ENCODE data around the gene ATF7. TPM values are rescaled to one million over a fixed set of nuclear protein-coding genes. Genes with fewer than 3 reads are reported as not detected.

Gene ATF7
- total and polyA plus RNA-seq, 9 of the 15 experiments (the other 6 are each of a cell fraction or from before 2014, with no cell fraction given) = 10.6 to 30.4 (median 20.7) TPM

DNA sequence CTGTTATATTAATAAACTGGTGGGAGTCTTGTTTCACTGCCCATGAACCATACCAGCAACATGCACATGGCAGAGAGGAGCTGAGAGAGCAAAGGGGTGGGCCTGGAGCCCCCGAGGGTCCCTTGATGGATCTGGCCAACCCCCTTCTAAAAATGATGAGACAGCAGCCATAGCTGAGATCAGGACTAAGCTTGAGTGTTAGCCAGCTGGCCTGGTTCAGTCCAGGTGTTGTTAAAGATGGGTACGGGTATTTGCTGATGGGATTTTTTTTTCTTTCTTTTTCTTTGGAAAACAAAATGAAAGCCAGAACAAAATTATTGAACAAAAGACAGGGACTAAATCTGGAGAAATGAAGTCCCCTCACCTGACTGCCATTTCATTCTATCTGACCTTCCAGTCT is 158.3 kb downstream of the ATF7 start:
- H3K9ac ChIP-seq (ENCODE audit: insufficient read depth in 1 of 2, low read depth in 2 of 2, low read length in 2 of 2) = no peak overlapping the region
- FAIRE-seq (no peak), ATAC-seq (no peak), DNase-seq (ENCODE audit: extremely low read depth in 1 of 4, low spot score in 3 of 4) (no peak)
- no peak overlapping the region for H3K27ac ChIP-seq (ENCODE audit: extremely low read depth, low read depth, low read length)
- TSS peak; percentile 10 for BruUV-seq (replicated peaks)
- POLR2A ChIA-PET = interaction anchor here (1.4 to 8.8 kb wide), 4 partner anchors 7 to 33 kb away, joined by 4 to 99 read pairs (median 46); partner anchors contain the start of gene TARBP2
- H3K9me1 ChIP-seq (ENCODE audit: control insufficient read depth, insufficient read depth, low read length) = no peaks in the 10 kb centered on the region
- no peak overlapping the region for H2AFZ ChIP-seq (ENCODE audit: low read depth, low read length)
- peaks cover 77% of the 10 kb centered on the region for H3K79me2 ChIP-seq (ENCODE audit: control insufficient read depth, insufficient read depth, low read length)
- peaks cover 21% of the 10 kb centered on the region for H4K20me1 ChIP-seq (replicated peaks; ENCODE audit: control insufficient read depth, insufficient read depth, low read length)
- 96% methylated on average over 2 of the region's 2 CpGs for WGBS (ENCODE audit: insufficient coverage, low coverage, missing lambda C conversion rate)
- CTCF ChIA-PET (ENCODE audit: low intra/inter-chr PET ratio) = no interaction called here
- no peaks in the 10 kb centered on the region for H3K27me3 ChIP-seq (ENCODE audit: control insufficient read depth in 2 of 2, insufficient read depth in 2 of 2, low read length in 2 of 2)
- intact Hi-C loops (cut with micrococcal nuclease) = no loop called here
- H3K9me3 ChIP-seq (replicated peaks; ENCODE audit: control insufficient read depth, insufficient read depth, low read depth, low read length) = no peaks in the 10 kb centered on the region
- H3K4me2 ChIP-seq (ENCODE audit: insufficient read depth, low read length) = no peak overlapping the region
- H3K4me3 ChIP-seq = no peak overlapping the region
- TF ChIP-seq KDM5B (IDR thresholded peaks at IDR 0.05; ENCODE audit: insufficient replicate concordance, low read depth, low read length) = no peak
- 0 out of 2 replicates have a peak, but pooled peaks have one; percentile 29 for TF ChIP-seq RBFOX2 (IDR thresholded peaks at IDR 0.05; ENCODE audit: low read depth, low read length)
- peaks cover 0 to 3% of the 10 kb centered on the region in 2 experiments; a peak in 2 of 5 replicates for H3K4me1 ChIP-seq (replicated peaks in 1 of 2; ENCODE audit: control insufficient read depth in 2 of 2, insufficient read depth in 2 of 2, low read length in 2 of 2)
- peaks cover 100% of the 10 kb centered on the region for H3K36me3 ChIP-seq (ENCODE audit: control insufficient read depth, insufficient read depth, low read length)
- in situ Hi-C loops (cut with MboI) = no loop called here

- H3K9me1 ChIP-seq (ENCODE audit: control insufficient read depth, insufficient read depth, low read length) = no peaks in the 10 kb centered on the region
- peaks cover 77% of the 10 kb centered on the region for H3K79me2 ChIP-seq (ENCODE audit: control insufficient read depth, insufficient read depth, low read length)
- H3K4me1 ChIP-seq (replicated peaks in 1 of 2; ENCODE audit: control insufficient read depth in 2 of 2, insufficient read depth in 2 of 2, low read length in 2 of 2) = peaks cover 0 to 3% of the 10 kb centered on the region in 2 experiments; a peak in 2 of 5 replicates
- intact Hi-C loops (cut with micrococcal nuclease) (no loop called here), in situ Hi-C loops (cut with MboI) (no loop called here)
- no peak overlapping the region for H3K27ac ChIP-seq (ENCODE audit: extremely low read depth, low read depth, low read length)
- DNase-seq (ENCODE audit: extremely low read depth in 1 of 4, low spot score in 3 of 4) (no peak), ATAC-seq (no peak), FAIRE-seq (no peak)
- ChIA-PET POLR2A (interaction anchor here (1.0 to 8.8 kb wide), 4 partner anchors 8 to 34 kb away, joined by 3 to 87 read pairs (median 11); partner anchors contain the start of gene TARBP2), CTCF (ENCODE audit: low intra/inter-chr PET ratio) (no interaction called here)
- no peaks in the 10 kb centered on the region for H3K9me3 ChIP-seq (replicated peaks; ENCODE audit: control insufficient read depth, insufficient read depth, low read depth, low read length)
- no peak overlapping the region for H3K4me3 ChIP-seq
- no peak overlapping the region for H2AFZ ChIP-seq (ENCODE audit: low read depth, low read length)
- H3K36me3 ChIP-seq (ENCODE audit: control insufficient read depth, insufficient read depth, low read length) = peaks cover 100% of the 10 kb centered on the region
- no peak overlapping the region for H3K9ac ChIP-seq (ENCODE audit: insufficient read depth in 1 of 2, low read depth in 2 of 2, low read length in 2 of 2)
- peaks cover 22% of the 10 kb centered on the region for H4K20me1 ChIP-seq (replicated peaks; ENCODE audit: control insufficient read depth, insufficient read depth, low read length)
- no TSS peak for BruUV-seq (replicated peaks)
- H3K27me3 ChIP-seq (ENCODE audit: control insufficient read depth in 2 of 2, insufficient read depth in 2 of 2, low read length in 2 of 2) = no peaks in the 10 kb centered on the region
- H3K4me2 ChIP-seq (ENCODE audit: insufficient read depth, low read length) = no peak overlapping the region
- 88% methylated on average over 5 of the region's 5 CpGs for WGBS (ENCODE audit: insufficient coverage, low coverage, missing lambda C conversion rate)
- TF ChIP-seq KDM1A (IDR thresholded peaks at IDR 0.05) = no peak
- TF ChIP-seq PTRF (tag; IDR thresholded peaks at IDR 0.05) = no peak
- TF ChIP-seq, protein P1, sequence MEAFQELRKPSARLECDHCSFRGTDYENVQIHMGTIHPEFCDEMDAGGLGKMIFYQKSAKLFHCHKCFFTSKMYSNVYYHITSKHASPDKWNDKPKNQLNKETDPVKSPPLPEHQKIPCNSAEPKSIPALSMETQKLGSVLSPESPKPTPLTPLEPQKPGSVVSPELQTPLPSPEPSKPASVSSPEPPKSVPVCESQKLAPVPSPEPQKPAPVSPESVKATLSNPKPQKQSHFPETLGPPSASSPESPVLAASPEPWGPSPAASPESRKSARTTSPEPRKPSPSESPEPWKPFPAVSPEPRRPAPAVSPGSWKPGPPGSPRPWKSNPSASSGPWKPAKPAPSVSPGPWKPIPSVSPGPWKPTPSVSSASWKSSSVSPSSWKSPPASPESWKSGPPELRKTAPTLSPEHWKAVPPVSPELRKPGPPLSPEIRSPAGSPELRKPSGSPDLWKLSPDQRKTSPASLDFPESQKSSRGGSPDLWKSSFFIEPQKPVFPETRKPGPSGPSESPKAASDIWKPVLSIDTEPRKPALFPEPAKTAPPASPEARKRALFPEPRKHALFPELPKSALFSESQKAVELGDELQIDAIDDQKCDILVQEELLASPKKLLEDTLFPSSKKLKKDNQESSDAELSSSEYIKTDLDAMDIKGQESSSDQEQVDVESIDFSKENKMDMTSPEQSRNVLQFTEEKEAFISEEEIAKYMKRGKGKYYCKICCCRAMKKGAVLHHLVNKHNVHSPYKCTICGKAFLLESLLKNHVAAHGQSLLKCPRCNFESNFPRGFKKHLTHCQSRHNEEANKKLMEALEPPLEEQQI (IDR thresholded peaks at IDR 0.05) = no peak
- TF ChIP-seq HMG20A (CRISPR knock-in tag; conservative IDR thresholded peaks at IDR 0.05) = no peak
Observed at GRCh38 chr12:53467082-53467481, 159.1 kb downstream of the ATF7 start.

Measured in K562 (cell line).